ENCODE measurements around the gene FMR1.

GRCh38 chrX:147923605-147924004 lies 11.9 kb downstream of the FMR1 start:
- no peak for TF ChIP-seq POLR2A (IDR thresholded peaks at IDR 0.05; ENCODE audit: low read depth)
- TF ChIP-seq CTCF (IDR thresholded peaks at IDR 0.05) = no peak

All from esophagus muscularis mucosa (tissue), 3 donors.